ENCODE measurements around the gene IL17RB.

Gene IL17RB

DNA sequence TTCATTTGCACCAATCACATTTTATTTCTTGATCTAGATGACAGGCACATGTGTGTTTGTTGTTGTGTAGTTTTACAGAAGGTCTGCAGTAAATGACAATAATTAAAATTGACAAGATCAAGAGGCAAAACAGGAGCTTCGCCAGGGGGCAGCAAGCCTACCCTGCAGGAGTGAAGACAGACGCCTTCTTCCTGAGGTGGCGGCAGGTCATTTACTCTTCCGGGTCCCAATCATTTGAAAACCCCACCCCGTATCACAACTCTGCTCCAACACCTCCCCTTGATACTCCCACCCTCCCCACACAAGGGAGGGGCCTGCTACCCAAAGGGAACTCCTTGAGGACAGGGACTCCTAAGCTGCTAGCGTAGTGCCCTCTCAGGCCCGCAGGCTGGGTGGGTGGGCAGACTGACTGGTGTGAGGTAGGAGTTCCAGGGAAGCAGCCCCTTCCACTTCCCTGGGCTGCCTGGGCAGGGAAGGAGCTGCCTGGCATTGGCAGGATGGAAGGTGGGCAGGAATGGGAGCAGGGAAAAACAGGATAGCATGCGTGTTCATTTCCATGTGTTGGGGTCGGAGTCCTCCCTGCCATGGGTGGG lies 13.2 kb upstream of the IL17RB start:
- no peak for DNase-seq

DNA sequence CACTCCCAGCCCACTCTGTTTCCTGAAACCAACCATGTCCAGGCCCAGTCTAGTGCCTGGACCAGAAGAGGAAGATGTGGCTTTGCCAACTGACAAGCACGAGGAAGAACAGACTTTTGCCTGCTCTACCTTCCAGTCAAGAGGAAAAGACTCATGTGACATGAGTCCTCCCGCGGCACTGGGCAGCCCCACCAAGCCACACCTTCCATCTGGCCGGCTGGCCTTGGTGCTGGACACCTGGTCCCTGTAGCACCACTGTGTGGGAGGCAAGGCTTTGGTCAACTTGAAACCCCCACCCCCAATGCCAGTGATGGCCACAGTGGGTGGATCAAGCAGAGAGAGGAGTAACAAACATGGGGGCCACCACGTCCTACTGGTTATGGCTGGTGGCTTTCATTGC lies 12.7 kb upstream of the IL17RB start:
- DNase-seq: no peak

DNA sequence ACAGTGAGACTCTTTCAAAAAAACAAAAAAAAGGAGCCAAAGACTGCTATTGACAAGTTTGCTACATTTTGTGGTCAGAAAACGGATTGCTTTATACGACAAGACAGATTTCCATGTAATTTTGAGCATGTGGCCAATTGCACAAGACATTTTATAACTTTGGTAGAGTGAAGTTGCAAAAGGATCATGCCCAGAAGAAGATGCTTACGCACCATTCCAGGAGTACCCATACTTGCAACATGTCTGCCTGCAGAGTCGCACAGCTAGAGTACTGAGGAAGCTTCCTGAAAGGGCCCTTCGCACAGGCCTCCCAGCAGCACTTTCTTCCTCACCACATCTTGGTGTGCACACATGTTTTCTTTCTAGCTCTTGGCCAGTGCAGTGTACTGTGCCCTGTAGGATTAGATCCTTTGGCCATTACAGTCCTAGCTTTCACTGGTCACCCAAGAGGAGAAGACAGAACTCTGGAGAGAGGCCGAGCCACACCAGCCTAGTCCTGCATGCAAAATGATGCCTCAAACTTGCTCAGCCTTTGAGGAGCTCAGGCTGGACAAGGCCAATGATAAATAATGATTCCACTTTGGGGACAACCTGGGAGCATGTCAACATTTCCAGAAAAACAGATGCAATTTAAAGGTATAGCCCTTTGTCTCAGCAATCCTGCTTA lies 11.8 kb upstream of the IL17RB start:
- DNase-seq: no peak

DNA sequence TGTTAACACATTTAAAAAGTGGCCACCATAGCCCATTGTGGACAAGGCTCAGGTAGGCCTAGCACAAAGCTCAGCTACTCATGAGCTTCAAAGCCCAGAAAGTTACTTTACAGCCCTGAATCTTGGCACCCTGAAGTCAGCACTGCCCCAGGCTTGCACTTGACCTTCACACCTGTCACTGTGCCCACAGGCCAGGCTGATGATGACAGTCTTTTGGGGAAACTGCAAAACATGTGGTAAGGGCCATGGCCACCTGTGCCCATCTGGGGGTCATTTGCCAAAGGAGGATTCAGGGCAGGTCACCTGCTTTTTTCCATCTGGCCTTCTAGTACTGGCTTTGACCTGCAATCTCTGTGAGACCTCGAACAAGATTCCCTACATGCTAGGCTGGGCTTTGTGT lies 11.1 kb upstream of the IL17RB start:
- no peak for DNase-seq

DNA sequence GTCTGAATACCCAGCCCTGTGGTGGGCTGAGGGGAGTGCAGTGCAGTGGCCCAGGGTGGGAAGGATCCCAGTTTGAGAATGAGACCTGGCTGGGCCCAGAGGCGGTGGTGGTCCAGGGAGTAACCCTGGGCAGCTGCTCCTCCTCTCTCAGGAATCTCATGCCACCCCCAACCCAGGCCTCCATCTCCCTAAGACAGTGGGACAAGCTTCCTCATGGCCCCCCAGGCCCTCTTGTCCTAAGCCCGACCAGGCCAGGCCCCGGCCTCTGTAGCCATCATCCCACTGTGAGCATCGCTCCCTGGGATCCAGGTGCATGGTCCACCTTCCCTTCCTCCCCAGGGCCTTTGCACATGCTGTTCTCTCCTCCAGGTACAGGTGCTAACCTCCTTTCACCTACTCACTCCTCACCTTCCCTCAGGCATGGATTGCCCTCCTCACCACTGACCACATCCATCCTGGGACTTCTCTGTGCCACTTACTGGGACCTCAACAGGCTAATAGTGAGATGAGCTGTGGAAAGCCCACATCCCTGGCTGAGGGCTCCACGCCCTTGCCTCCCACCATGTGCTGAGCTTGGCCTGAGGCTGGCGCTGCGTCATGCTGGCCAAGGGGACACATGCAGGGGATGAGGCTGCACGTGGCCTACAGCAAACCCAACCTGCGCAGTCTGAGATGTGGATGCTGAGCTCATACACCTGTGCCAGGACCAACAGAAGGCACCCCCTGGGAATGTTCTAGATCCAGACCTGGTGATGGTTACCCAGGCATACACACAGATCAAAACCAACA lies 10.1 kb upstream of the IL17RB start:
- no peak for DNase-seq

DNA sequence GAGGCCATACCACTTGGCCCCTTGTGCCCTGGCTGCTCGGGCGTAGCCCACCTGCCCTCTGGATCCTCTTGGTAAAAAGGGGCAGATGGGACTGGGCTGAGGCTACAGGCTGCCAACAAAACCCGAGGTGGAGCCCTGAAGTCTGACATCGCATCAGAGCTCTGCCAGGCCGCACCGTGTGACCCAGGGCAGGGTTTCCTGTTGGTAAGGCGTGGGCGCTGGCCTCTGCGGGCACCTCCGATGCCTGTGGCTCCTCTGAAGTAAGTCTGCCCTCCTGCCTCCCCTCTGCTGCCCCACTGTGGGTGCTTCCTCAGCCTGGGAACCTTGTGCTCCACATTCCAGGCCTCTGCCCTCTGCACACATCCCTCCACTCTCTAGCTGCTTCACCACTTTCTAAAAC lies 9.0 kb upstream of the IL17RB start:
- DNase-seq: no peak

DNA sequence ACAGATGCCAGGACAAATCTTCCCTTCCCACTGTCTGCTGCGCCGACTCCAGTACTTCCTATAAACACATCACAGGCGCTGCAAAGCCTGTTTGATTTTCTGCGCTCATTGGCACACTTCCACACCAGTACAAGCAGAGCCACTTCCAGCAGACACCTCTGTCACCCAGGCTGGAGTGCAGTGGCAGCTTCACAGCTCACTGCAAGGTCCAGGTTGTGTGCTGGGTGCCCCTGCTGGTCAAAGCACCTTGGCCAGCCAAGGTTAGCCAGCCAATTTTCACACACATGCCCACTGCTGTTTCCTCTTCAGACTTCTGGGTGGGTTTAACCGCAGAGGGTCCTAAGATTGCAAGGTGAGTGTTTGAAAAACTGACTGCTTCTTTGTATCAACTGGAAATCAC lies 5.1 kb upstream of the IL17RB start:
- DNase-seq: no peak

DNA sequence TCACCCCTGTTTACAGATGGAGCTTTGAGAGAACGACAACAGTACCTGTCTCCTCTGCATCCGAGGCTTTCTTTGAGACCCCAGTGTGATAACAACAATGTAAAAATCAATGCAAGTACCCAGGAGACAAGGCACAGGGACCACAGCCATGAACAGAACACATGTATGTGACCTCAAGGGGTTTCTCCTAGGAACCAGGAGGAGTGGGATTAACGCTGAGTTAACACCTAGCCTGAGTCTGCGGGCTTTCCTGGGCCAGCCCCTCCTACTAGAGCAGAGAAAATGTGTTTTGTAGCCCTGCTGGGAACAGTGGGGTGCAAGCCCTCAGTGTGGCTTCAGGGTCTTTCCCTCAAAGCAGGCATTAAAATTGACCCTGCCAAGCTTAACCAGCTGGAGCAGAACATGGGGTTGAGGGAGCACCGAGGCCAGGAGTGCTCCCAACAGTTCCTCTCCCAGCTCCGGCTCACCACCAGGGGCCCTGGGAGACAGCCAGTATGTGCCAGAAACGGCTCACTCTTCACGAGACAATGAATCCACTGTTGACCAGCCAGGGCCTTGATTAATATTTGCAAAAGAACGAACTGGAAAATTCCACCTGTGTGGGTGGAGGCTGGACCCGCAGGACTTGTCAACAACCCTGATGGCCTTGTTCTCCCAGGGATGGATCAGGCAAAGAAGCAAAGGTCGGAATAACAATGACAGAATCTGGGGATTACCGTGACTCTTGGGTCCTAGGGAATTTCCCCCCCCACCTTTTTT lies 3.8 kb upstream of the IL17RB start:
- no peak for DNase-seq

DNA sequence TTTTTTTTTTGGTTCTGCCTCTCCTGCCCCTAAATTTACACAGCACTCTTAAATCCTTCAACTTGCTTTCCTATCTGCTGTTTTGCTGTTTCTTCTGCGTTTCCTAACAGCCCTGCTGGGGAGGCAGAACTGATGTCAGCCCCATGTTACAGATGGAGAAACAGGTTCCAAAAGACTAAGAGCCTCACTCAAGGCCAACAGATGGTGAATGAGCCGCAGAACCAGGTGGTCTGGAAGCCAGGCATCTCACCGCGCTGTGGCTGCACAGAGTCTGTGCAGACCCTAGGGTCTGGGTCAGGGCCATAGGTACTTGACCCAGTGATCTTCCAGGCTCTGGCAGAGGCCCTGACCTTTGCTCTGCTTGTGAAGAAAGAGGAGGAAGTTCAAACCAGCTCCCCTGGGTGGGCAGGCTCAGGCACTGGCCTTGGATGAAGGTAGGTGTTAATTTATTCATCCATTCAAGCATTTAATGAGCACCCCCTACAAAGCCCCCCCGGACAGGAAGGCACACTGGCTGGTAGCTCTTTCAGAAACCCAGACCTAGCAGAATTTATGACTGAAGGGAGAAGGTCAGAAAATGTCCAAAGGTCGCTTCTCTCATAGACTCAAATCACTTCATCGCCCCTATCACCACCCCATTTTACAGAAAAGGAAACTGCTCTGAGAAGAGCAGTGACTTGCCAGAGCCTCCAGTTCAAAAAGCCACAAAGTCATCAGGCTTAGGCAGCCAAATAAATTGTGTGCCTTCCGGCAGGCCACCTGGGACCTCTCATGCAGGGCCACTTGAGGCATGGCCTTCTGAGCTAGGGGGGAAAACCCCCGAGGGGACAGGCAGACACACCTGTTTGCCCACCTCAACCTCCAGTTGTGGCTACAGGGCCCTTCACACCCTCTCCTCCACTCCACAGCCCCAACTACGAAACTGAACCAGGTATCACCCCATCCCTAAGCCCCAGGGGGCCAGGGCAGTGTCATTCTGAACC lies 2.9 kb upstream of the IL17RB start:
- no peak for DNase-seq

DNA sequence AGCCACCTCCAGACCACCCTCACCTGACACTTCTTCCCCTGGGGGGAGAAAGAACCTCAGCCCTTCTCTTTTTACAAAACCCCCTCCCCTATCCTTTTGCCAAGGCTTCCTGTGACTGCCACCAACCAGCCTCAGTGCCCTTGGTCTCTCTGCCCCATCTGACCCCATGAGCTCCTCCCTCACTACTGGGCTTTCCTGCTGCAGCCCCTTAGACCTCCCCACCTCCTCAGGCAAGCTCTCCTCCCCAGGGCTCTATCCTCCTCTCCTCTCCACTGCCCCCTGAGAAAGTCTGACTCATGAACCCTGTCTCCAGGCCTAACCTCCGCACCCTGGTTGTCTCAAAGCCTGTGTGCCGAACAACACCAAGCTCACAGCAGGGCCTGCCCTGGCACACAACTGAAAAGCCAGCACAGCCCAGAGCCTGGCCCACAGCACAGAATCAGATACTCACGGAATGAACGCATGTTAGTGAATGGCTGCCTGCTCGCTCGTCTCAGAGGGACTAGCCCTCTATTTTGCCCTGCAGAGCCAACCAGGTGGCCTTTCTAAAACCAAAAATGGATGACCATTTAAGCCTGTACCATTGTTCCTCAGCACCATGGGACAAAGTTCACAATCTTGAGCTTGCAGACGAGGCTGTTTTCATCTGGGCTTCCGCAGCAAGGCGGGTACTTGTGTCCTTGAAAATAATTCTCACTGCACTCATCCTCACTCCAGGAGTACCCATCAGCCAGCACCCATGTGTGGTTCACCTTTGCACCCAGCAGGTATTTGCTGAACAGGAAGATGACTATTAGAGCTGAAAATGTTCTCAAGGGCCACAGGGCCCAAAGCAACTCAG lies 1.9 kb upstream of the IL17RB start:
- DNase-seq: no peak

DNA sequence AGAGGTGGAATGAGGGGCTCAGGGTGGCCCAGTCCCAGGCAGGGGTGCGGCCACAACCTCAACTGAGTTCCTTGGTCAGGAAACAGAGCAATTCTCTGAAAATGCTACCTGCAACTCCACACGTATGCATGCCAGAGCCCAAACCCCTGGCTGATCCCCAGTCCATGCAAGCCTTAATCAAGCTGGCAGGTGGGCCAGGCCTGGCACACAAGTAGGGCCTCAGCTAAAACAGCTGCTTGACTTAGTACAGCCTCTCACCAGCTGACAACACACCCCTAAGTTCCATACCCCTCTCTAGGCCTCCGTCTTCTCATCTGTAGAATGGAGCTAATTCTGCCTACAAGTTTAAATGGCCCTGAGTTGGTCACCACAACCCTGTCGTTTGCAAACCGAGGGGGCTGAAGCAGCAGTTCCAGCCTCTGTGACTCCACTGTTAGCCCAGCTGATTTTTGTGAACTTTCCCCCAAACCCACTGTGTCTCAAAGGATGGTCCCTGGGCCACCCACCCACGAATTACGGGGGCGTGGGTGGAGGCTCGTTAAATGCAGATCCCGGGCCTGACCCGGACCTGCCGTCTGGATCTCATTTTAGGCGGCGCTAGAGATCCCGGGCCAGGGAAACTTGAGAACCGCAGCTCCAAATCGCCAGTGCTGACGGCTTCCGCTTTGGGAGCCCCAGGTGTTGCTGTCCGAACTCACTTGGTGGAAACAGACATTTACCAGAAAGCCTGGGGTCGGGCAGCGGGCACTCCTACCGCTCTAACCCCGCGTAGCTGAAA lies 1.1 kb upstream of the IL17RB start:
- no peak for DNase-seq

DNA sequence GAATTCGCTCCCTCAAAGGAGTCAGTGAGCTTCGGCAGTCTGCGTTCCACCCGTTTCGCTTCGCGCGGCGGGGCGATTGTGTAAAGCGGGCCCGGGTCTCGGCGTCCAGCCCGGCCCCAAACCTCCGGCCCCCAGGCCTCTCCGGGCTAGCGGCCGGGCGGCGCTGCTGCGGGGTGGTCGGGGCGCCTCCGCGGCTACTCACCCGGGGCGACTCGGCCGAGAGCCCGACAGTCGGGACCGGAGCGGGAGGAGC lies 561 bp upstream of the IL17RB start:
- DNase-seq: no peak

DNA sequence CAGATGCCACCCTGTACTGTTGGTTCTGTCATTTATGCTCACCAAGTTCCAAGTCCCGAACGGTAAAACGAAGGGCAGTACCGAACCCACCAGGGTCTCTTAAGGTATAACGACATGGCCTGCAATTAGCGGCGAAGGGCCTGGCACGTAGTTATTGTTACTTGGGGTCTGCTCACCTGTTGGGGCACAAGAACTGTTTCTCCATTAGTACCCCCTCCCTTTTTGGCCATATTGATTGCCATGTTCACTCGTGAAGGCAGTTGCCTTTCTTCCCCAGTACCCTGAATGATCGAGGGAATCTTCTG lies 435 bp downstream of the IL17RB start:
- no peak for DNase-seq

DNA sequence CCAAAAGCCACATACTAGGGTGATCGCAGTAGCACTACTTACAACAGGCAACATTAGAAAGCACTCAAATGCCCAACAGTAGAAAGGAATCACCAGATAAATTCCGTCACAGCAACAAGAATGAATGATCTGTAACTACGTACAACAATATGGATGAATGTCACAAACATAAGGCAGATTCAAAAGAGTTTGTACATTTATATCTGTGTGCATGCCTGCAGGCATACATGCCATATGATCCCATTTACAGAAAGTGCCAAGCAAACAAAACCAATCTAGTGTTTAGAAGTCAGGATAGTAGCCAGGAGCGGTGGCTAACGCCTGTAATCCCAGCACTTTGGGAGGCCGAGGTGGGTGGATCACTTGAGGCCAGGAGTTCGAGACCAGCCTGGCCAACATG lies 3.5 kb downstream of the IL17RB start:
- DNase-seq: no peak

DNA sequence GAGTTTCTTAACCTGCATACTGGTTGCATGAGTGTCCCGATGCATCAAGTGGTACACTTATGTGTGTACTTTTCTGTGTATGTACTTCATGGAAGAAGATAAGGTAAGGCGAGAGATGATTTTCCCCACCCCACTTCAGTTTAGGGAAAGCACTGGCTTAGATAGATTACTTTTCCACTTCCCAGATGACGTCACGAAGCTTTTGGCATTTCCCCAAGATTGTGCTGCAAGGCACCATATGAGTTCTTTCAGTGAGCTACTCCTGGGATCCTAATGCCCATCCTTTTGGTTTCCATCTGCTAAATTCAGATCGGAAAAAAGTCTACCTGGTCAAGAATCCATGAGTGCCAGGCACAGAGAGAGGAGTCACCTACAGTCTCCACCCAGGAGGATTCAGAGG lies 4.5 kb downstream of the IL17RB start:
- no peak for DNase-seq

DNA sequence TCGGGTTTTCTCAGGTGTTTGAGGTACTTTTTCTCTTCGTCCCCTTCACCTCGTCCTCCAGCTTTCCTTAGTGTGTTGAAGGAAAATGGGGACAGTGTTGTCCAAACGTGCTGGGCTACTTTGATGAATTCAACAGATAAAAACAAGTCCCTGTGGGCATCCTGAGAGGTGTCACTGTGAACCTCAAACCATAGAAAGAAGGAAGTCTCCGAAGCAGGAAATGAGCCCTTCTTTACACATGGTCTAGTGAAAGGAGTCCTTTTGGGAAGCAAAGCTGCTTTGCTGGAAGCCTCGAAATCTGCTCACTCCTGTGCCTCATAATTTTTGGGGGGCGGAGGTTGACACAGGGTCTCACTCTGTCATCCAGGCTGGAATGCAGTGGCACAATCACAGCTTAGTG lies 10.6 kb downstream of the IL17RB start:
- no peak for DNase-seq

DNA sequence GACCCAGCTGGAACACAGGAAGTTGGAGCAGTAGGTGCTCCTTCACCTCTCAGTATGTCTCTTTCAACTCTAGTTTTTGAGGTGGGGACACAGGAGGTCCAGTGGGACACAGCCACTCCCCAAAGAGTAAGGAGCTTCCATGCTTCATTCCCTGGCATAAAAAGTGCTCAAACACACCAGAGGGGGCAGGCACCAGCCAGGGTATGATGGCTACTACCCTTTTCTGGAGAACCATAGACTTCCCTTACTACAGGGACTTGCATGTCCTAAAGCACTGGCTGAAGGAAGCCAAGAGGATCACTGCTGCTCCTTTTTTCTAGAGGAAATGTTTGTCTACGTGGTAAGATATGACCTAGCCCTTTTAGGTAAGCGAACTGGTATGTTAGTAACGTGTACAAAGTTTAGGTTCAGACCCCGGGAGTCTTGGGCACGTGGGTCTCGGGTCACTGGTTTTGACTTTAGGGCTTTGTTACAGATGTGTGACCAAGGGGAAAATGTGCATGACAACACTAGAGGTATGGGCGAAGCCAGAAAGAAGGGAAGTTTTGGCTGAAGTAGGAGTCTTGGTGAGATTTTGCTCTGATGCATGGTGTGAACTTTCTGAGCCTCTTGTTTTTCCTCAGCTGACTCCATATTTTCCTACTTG lies 11.9 kb downstream of the IL17RB start:
- DNase-seq: no peak

DNA sequence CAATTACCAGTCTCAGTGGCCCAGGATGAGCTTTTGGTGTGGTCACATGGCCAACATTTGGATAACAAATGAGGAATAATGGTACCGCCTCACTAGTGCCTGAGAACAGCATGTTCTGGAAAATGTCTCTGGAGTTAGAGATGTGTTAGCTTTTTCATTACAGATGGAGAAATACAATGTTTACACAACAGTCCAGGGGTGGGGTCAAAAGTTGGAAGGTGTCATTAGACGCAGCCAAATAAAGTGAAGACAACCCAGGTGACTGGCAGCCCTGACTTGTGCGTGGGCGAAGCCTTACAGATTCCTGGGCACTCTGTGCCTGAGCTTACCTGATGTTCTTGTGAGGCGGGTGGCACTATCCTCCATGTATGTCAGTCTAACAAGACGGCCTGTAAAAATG lies 12.8 kb downstream of the IL17RB start:
- DNase-seq: no peak

DNA sequence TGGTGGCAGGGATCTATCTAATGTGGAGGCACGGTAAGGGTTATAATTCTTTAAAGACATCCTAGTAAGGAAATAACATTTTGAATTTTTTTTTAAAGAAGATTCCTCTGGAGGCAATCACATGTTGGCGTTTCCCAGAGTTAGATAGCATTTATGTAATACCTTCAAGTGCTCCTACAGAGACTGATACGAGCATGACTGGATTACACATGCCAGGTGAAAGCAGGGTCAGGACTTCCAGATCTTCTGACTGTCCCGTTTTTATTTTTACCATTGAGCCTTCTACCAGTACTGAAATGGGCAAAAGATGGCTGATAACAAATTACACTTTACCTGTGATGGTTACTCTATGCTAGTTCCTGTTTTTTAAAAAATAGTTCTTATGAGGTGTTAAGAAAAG lies 13.8 kb downstream of the IL17RB start:
- no peak for DNase-seq

DNA sequence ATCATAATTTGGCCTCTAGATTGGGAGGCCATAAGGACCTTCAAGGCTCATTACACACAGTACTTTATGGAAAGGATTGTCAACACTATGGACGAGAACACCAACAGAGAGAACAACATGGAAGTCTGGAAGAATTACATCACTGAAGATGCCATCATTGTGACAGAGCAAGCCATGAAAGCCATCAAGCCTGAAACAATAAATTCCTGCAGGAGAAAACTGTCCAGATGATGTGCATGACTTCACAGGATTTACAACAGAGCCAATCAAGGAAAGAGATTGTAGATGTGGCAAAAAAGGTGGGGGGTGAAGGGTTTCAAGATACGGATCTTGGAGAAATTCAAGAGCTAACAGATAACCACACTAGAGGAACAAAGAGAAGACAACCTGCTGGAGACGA lies 15.9 kb downstream of the IL17RB start:
- no peak for DNase-seq

DNA sequence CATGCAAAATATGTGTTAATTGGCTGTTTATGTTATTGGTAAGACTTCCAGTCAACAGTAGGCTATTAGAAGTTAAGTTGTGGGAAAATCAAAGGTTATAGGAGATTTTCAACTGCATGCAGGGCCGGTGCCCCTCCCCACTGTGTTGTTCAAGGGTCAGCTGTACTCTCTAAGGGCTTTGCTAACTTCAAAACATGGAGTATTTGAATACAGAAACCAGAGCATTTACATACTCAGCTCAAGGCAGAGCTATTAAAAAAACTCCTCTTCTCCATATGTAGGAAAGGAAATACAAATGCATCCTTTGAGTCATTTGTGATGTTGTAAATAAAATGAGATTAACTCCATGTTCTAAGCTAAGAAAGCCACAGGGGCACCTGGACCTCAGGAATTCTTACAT lies 16.8 kb downstream of the IL17RB start:
- no peak for DNase-seq

Measured in activated CD4-positive, alpha-beta T cell treated with anti-CD3 and anti-CD28 coated beads, Interleukin-2, Interleukin-6, amounts not matched to agents 100 ng/mL and 50 ng/mL, durations not matched to agents 16 hours and 8 hours (primary cell).